PC-9 (cell line): ENCODE data around the gene DUSP9. TPM values are rescaled to one million over a fixed set of nuclear protein-coding genes. Genes with fewer than 3 reads are reported as not detected.
A peak's percentile ranks its signal among the peaks of the same experiment; 100 is the strongest.
"Not testable (repeated sequence)": the region's sequence is repeated elsewhere in the genome, so short reads cannot be mapped to it uniquely, and the experiment has no call there.

ENCODE experiments used
- BruUV-seq: library from RNA; stranded (reverse); fragments of 400-500 nt; replicated peaks from 2 replicates; lab custom pipeline; 2021; lab: Mats Ljungman, UMichigan
- CTCF ChIA-PET: fragments of 300-600 bp; sonication (Branson Sonifier 250); formaldehyde crosslinking; loops from one replicate; lab custom pipeline; 2022; ENCODE audit warnings: antibody characterized with exemption; lab: Charles Lee
- POLR2A ChIA-PET: fragments of 300-600 bp; sonication (Branson Sonifier 250); formaldehyde crosslinking; loops from one replicate; lab custom pipeline; 2022; ENCODE audit warnings: antibody characterized with exemption; ENCODE audit not compliant: unreplicated experiment; lab: Charles Lee
- DNase-seq, 2 experiments: peaks; one replicate each; pipeline versions ENCODE4 v3.0.0 to v3.0.0-alpha.2; 2015 to 2022; ENCODE audit warnings: mixed read lengths in 1 of 2
- H2AFZ ChIP-seq: fragments of 200-600 bp; sonication (generic); 2 replicates; pipeline ENCODE4 v1.8.1; 2017; ENCODE audit warnings: antibody characterized with exemption
- H3F3A ChIP-seq: fragments of 200-600 bp; sonication (generic); 2 replicates; pipeline ENCODE4 v1.8.1; 2017; ENCODE audit warnings: antibody characterized with exemption, mild to moderate bottlenecking, low read depth; ENCODE audit not compliant: insufficient read depth
- H3K27ac ChIP-seq: fragments of 200-600 bp; sonication (generic); 2 replicates; pipeline ENCODE4 v1.6.1; 2016; ENCODE audit warnings: mixed run types
- H3K27me3 ChIP-seq: fragments of 200-600 bp; sonication (generic); 2 replicates; pipeline ENCODE4 v1.6.1; 2016; ENCODE audit warnings: low read depth, mixed run types; ENCODE audit not compliant: insufficient read depth
- H3K36me3 ChIP-seq: fragments of 200-600 bp; sonication (generic); 2 replicates; pipeline ENCODE4 v1.6.1; 2016; ENCODE audit warnings: low read depth, mixed run types
- H3K4me1 ChIP-seq: fragments of 200-600 bp; sonication (generic); replicated peaks from 2 replicates; pipeline ENCODE4 v1.6.1; 2016; ENCODE audit warnings: mixed run types; ENCODE audit not compliant: insufficient read depth
- H3K4me2 ChIP-seq: fragments of 200-600 bp; sonication (generic); 2 replicates; pipeline ENCODE4 v1.6.1; 2017; ENCODE audit warnings: mixed run types
- H3K4me3 ChIP-seq: fragments of 200-600 bp; sonication (generic); 2 replicates; pipeline ENCODE4 v1.6.1; 2016; ENCODE audit warnings: mixed run types
- H3K79me2 ChIP-seq: fragments of 200-600 bp; sonication (generic); 2 replicates; pipeline ENCODE4 v1.6.1; 2017; ENCODE audit warnings: low read depth, mixed run types
- H3K9me2 ChIP-seq: fragments of 200-600 bp; sonication (generic); 2 replicates; pipeline ENCODE4 v1.8.1; 2017; ENCODE audit warnings: mild to moderate bottlenecking; ENCODE audit not compliant: insufficient read depth
- H3K9me3 ChIP-seq: fragments of 200-600 bp; sonication (generic); 2 replicates; pipeline ENCODE4 v1.8.1; 2016; ENCODE audit warnings: low read depth; ENCODE audit not compliant: insufficient read depth
- H4K20me1 ChIP-seq: fragments of 200-600 bp; sonication (generic); 2 replicates; pipeline ENCODE4 v1.8.1; 2017; ENCODE audit not compliant: insufficient read depth
- EZH2 ChIP-seq: fragments of 200-600 bp; sonication (generic); IDR thresholded peaks from 2 replicates; pipeline ENCODE4 v1.8.0; 2017; ENCODE audit warnings: antibody characterized with exemption, low read depth
- intact Hi-C: fragments of 100-400 bp; cut with micrococcal nuclease; formaldehyde crosslinking; loops from one replicate; pipeline ENCODE4 v1.10.0; 2022; ENCODE audit not compliant: unreplicated experiment
- total RNA-seq: library from RNA; stranded (reverse); gene quantifications from 2 replicates; pipeline ENCODE4 v1.2.3, GENCODE V29; 2021
- TF ChIP-seq, protein P1 (sequence below): fragments of 200-600 bp; sonication (generic); conservative IDR thresholded peaks from 2 replicates; pipeline ENCODE4 v1.6.1; 2017; ENCODE audit warnings: mixed run types, antibody characterized with exemption, mild to moderate bottlenecking, moderate library complexity

The DUSP9 gene
- total RNA-seq, 1 experiment from 2014 or later, result 1.3 TPM

GRCh38 chrX:153693216-153694086, 46.4 kb downstream of the DUSP9 start:
- POLR2A ChIA-PET, result no interaction called here
- no TSS peak for BruUV-seq
- Histone ChIP-seq H3K27me3 (no peaks in the 10 kb centered on the region), H3K27ac (no peak overlapping the region), H4K20me1 (no peaks in the 10 kb centered on the region), H2AFZ (no peak overlapping the region), H3F3A (no peaks in the 10 kb centered on the region), H3K9me3 (no peaks in the 10 kb centered on the region), H3K4me2 (no peak overlapping the region), H3K4me1 (no peaks in the 10 kb centered on the region), H3K79me2 (no peaks in the 10 kb centered on the region), H3K36me3 (no peaks in the 10 kb centered on the region), H3K9me2 (no peaks in the 10 kb centered on the region), H3K4me3 (no peak overlapping the region)
- intact Hi-C loops, result no loop called here
- no peak for TF ChIP-seq EZH2
- TF ChIP-seq, protein P1, sequence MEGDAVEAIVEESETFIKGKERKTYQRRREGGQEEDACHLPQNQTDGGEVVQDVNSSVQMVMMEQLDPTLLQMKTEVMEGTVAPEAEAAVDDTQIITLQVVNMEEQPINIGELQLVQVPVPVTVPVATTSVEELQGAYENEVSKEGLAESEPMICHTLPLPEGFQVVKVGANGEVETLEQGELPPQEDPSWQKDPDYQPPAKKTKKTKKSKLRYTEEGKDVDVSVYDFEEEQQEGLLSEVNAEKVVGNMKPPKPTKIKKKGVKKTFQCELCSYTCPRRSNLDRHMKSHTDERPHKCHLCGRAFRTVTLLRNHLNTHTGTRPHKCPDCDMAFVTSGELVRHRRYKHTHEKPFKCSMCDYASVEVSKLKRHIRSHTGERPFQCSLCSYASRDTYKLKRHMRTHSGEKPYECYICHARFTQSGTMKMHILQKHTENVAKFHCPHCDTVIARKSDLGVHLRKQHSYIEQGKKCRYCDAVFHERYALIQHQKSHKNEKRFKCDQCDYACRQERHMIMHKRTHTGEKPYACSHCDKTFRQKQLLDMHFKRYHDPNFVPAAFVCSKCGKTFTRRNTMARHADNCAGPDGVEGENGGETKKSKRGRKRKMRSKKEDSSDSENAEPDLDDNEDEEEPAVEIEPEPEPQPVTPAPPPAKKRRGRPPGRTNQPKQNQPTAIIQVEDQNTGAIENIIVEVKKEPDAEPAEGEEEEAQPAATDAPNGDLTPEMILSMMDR, result no peak
- peak in 1 of 2 experiments; percentile 15 for DNase-seq
- CTCF ChIA-PET, result no interaction called here

- BruUV-seq, H3K36me3 ChIP-seq, H3K27me3 ChIP-seq, H3K9me3 ChIP-seq, H3F3A ChIP-seq, H3K27ac ChIP-seq, POLR2A ChIA-PET, intact Hi-C loops, H3K4me3 ChIP-seq, H3K9me2 ChIP-seq, H3K4me2 ChIP-seq, DNase-seq, H3K79me2 ChIP-seq, H4K20me1 ChIP-seq, CTCF ChIA-PET, H3K4me1 ChIP-seq, H2AFZ ChIP-seq: not testable (repeated sequence)
Measured at GRCh38 chrX:153694256-153694655, 47.3 kb downstream of the DUSP9 start.

DNA sequence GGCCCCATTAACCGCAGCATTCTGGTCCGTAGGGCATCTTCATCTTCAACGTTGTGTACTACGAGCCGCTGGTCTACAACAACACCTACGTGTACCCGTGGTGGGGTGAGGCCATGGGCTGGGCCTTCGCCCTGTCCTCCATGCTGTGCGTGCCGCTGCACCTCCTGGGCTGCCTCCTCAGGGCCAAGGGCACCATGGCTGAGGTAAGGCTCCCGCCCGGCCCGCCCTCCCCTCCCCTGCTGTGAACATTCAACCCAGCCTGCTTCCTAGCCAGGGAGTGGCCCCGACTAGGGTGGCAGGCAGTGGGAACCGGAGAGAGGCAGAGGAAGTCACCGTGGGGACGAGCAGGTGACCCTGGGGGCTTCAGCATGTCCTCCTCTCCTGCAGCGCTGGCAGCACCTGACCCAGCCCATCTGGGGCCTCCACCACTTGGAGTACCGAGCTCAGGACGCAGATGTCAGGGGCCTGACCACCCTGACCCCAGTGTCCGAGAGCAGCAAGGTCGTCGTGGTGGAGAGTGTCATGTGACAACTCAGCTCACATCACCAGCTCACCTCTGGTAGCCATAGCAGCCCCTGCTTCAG, 47.8 kb downstream of the DUSP9 start:
- TF ChIP-seq, protein P1, result no peak
- no peak for TF ChIP-seq EZH2
- Histone ChIP-seq H3K27me3 (no peaks in the 10 kb centered on the region), H3K4me1 (no peaks in the 10 kb centered on the region), H3K9me3 (no peaks in the 10 kb centered on the region), H3K4me3 (no peak overlapping the region), H3K27ac (no peak overlapping the region), H3F3A (no peaks in the 10 kb centered on the region), H3K9me2 (no peaks in the 10 kb centered on the region), H3K79me2 (no peaks in the 10 kb centered on the region), H2AFZ (no peak overlapping the region), H3K4me2 (no peak overlapping the region), H4K20me1 (no peaks in the 10 kb centered on the region), H3K36me3 (no peaks in the 10 kb centered on the region)
- intact Hi-C loops, result no loop called here
- BruUV-seq, result no TSS peak
- CTCF ChIA-PET, result no interaction called here
- DNase-seq, result no peak
- POLR2A ChIA-PET, result no interaction called here
